Measurements from ENCODE around the gene PPP6R3.

Gene PPP6R3

GRCh38 chr11:68550485-68550817, 89.9 kb downstream of the PPP6R3 start:
- no peaks in the 10 kb centered on the region for H3K27me3 ChIP-seq (ENCODE audit: control insufficient read depth, insufficient read depth, low read length)
- H3K27ac ChIP-seq (ENCODE audit: low read length) = no peak overlapping the region
- 0 out of 2 replicates have a peak, but pooled peaks cover 2% of the 10 kb centered on the region for H3K4me1 ChIP-seq (ENCODE audit: control insufficient read depth, insufficient read depth, low read length)
- H3K4me3 ChIP-seq (ENCODE audit: low read length) = no peak overlapping the region
- H3K36me3 ChIP-seq (ENCODE audit: control insufficient read depth, insufficient read depth, low read length) = no peaks in the 10 kb centered on the region; the same call in 1 of the 2 replicates
- no peak for DNase-seq (ENCODE audit: low read depth, low spot score)
- no CpG with 5 or more reads among the region's 4 CpGs for WGBS (ENCODE audit: insufficient coverage, insufficient read length)
- H3K9me3 ChIP-seq (ENCODE audit: control insufficient read depth, insufficient read depth, low read length) = no peaks in the 10 kb centered on the region

GRCh38 chr11:68551223-68551622, 90.7 kb downstream of the PPP6R3 start:
- WGBS (ENCODE audit: insufficient coverage, insufficient read length) = no CpG with 5 or more reads among the region's 7 CpGs
- no peak overlapping the region for H3K27ac ChIP-seq (ENCODE audit: low read length)
- H3K4me3 ChIP-seq (ENCODE audit: low read length) = no peak overlapping the region
- H3K9me3 ChIP-seq (ENCODE audit: control insufficient read depth, insufficient read depth, low read length) = no peaks in the 10 kb centered on the region
- DNase-seq (ENCODE audit: low read depth, low spot score) = no peak
- no peaks in the 10 kb centered on the region; the same call in 1 of the 2 replicates for H3K36me3 ChIP-seq (ENCODE audit: control insufficient read depth, insufficient read depth, low read length)
- 0 out of 2 replicates have a peak, but pooled peaks cover 2% of the 10 kb centered on the region for H3K4me1 ChIP-seq (ENCODE audit: control insufficient read depth, insufficient read depth, low read length)
- no peaks in the 10 kb centered on the region for H3K27me3 ChIP-seq (ENCODE audit: control insufficient read depth, insufficient read depth, low read length)

- H3K4me1 ChIP-seq (ENCODE audit: control insufficient read depth, insufficient read depth, low read length) = 0 out of 2 replicates have a peak, but pooled peaks cover 2% of the 10 kb centered on the region
- no peaks in the 10 kb centered on the region; the same call in 1 of the 2 replicates for H3K36me3 ChIP-seq (ENCODE audit: control insufficient read depth, insufficient read depth, low read length)
- no CpG with 5 or more reads among the region's 3 CpGs for WGBS (ENCODE audit: insufficient coverage, insufficient read length)
- no peaks in the 10 kb centered on the region for H3K27me3 ChIP-seq (ENCODE audit: control insufficient read depth, insufficient read depth, low read length)
- H3K4me3 ChIP-seq (ENCODE audit: low read length) = no peak overlapping the region
- no peaks in the 10 kb centered on the region for H3K9me3 ChIP-seq (ENCODE audit: control insufficient read depth, insufficient read depth, low read length)
- DNase-seq (ENCODE audit: low read depth, low spot score) = no peak
- no peak overlapping the region for H3K27ac ChIP-seq (ENCODE audit: low read length)
Measured at GRCh38 chr11:68551777-68552176, 91.2 kb downstream of the PPP6R3 start.

GRCh38 chr11:68552542-68552941, 92.0 kb downstream of the PPP6R3 start:
- Histone ChIP-seq H3K4me3 (ENCODE audit: low read length) (no peak overlapping the region), H3K36me3 (ENCODE audit: control insufficient read depth, insufficient read depth, low read length) (no peaks in the 10 kb centered on the region; the same call in 1 of the 2 replicates), H3K27ac (ENCODE audit: low read length) (no peak overlapping the region), H3K4me1 (ENCODE audit: control insufficient read depth, insufficient read depth, low read length) (0 out of 2 replicates have a peak, but pooled peaks cover 2% of the 10 kb centered on the region), H3K27me3 (ENCODE audit: control insufficient read depth, insufficient read depth, low read length) (no peaks in the 10 kb centered on the region), H3K9me3 (ENCODE audit: control insufficient read depth, insufficient read depth, low read length) (no peaks in the 10 kb centered on the region)
- DNase-seq (ENCODE audit: low read depth, low spot score) = no peak
- WGBS (ENCODE audit: insufficient coverage, insufficient read length) = no CpG with 5 or more reads among the region's 2 CpGs

- no peak for DNase-seq (ENCODE audit: low read depth, low spot score)
- no peaks in the 10 kb centered on the region for H3K4me1 ChIP-seq (ENCODE audit: control insufficient read depth, insufficient read depth, low read length)
- H3K27me3 ChIP-seq (ENCODE audit: control insufficient read depth, insufficient read depth, low read length) = no peaks in the 10 kb centered on the region
- WGBS (ENCODE audit: insufficient coverage, insufficient read length) = no CpG with 5 or more reads among the region's 1 CpG
- no peak overlapping the region for H3K27ac ChIP-seq (ENCODE audit: low read length)
- H3K9me3 ChIP-seq (ENCODE audit: control insufficient read depth, insufficient read depth, low read length) = no peaks in the 10 kb centered on the region
- H3K4me3 ChIP-seq (ENCODE audit: low read length) = no peak overlapping the region
- H3K36me3 ChIP-seq (ENCODE audit: control insufficient read depth, insufficient read depth, low read length) = peaks cover 2% of the 10 kb centered on the region; the same call in 1 of the 2 replicates
Measured at GRCh38 chr11:68560216-68560615, 99.7 kb downstream of the PPP6R3 start.

GRCh38 chr11:68563454-68563853, 102.9 kb downstream of the PPP6R3 start:
- H3K9me3 ChIP-seq (ENCODE audit: control insufficient read depth, insufficient read depth, low read length) = no peaks in the 10 kb centered on the region
- H3K27ac ChIP-seq (ENCODE audit: low read length) = no peak overlapping the region
- H3K4me1 ChIP-seq (ENCODE audit: control insufficient read depth, insufficient read depth, low read length) = no peaks in the 10 kb centered on the region
- DNase-seq (ENCODE audit: low read depth, low spot score) = no peak
- H3K36me3 ChIP-seq (ENCODE audit: control insufficient read depth, insufficient read depth, low read length) = peaks cover 8% of the 10 kb centered on the region; the same call in 1 of the 2 replicates
- no peak overlapping the region for H3K4me3 ChIP-seq (ENCODE audit: low read length)
- no CpG with 5 or more reads among the region's 2 CpGs for WGBS (ENCODE audit: insufficient coverage, insufficient read length)
- H3K27me3 ChIP-seq (ENCODE audit: control insufficient read depth, insufficient read depth, low read length) = no peaks in the 10 kb centered on the region

GRCh38 chr11:68564261-68564660, 103.7 kb downstream of the PPP6R3 start:
- WGBS (ENCODE audit: insufficient coverage, insufficient read length) = no CpG with 5 or more reads among the region's 3 CpGs
- no peak for DNase-seq (ENCODE audit: low read depth, low spot score)
- Histone ChIP-seq H3K4me1 (ENCODE audit: control insufficient read depth, insufficient read depth, low read length) (no peaks in the 10 kb centered on the region), H3K27ac (ENCODE audit: low read length) (no peak overlapping the region), H3K4me3 (ENCODE audit: low read length) (no peak overlapping the region), H3K27me3 (ENCODE audit: control insufficient read depth, insufficient read depth, low read length) (no peaks in the 10 kb centered on the region), H3K9me3 (ENCODE audit: control insufficient read depth, insufficient read depth, low read length) (no peaks in the 10 kb centered on the region), H3K36me3 (ENCODE audit: control insufficient read depth, insufficient read depth, low read length) (peaks cover 8% of the 10 kb centered on the region; the same call in 1 of the 2 replicates)

GRCh38 chr11:68565768-68566167, 105.2 kb downstream of the PPP6R3 start:
- H3K4me1 ChIP-seq (ENCODE audit: control insufficient read depth, insufficient read depth, low read length) = no peaks in the 10 kb centered on the region
- WGBS (ENCODE audit: insufficient coverage, insufficient read length) = no CpG with 5 or more reads among the region's 5 CpGs
- peaks cover 8% of the 10 kb centered on the region; the same call in 1 of the 2 replicates for H3K36me3 ChIP-seq (ENCODE audit: control insufficient read depth, insufficient read depth, low read length)
- no peak overlapping the region for H3K4me3 ChIP-seq (ENCODE audit: low read length)
- no peak for DNase-seq (ENCODE audit: low read depth, low spot score)
- H3K27me3 ChIP-seq (ENCODE audit: control insufficient read depth, insufficient read depth, low read length) = no peaks in the 10 kb centered on the region
- no peak overlapping the region for H3K27ac ChIP-seq (ENCODE audit: low read length)
- no peaks in the 10 kb centered on the region for H3K9me3 ChIP-seq (ENCODE audit: control insufficient read depth, insufficient read depth, low read length)

GRCh38 chr11:68567553-68567952, 107.0 kb downstream of the PPP6R3 start:
- Histone ChIP-seq H3K27me3 (ENCODE audit: control insufficient read depth, insufficient read depth, low read length) (no peaks in the 10 kb centered on the region), H3K4me3 (ENCODE audit: low read length) (no peak overlapping the region), H3K9me3 (ENCODE audit: control insufficient read depth, insufficient read depth, low read length) (no peaks in the 10 kb centered on the region), H3K36me3 (ENCODE audit: control insufficient read depth, insufficient read depth, low read length) (peaks cover 12% of the 10 kb centered on the region; the same call in 1 of the 2 replicates), H3K27ac (ENCODE audit: low read length) (no peak overlapping the region), H3K4me1 (ENCODE audit: control insufficient read depth, insufficient read depth, low read length) (no peaks in the 10 kb centered on the region)
- WGBS (ENCODE audit: insufficient coverage, insufficient read length) = no CpG with 5 or more reads among the region's 3 CpGs
- no peak for DNase-seq (ENCODE audit: low read depth, low spot score)

- Histone ChIP-seq H3K4me3 (ENCODE audit: low read length) (no peak overlapping the region), H3K9me3 (ENCODE audit: control insufficient read depth, insufficient read depth, low read length) (no peaks in the 10 kb centered on the region), H3K27ac (ENCODE audit: low read length) (no peak overlapping the region), H3K27me3 (ENCODE audit: control insufficient read depth, insufficient read depth, low read length) (no peaks in the 10 kb centered on the region), H3K4me1 (ENCODE audit: control insufficient read depth, insufficient read depth, low read length) (no peaks in the 10 kb centered on the region), H3K36me3 (ENCODE audit: control insufficient read depth, insufficient read depth, low read length) (peaks cover 12% of the 10 kb centered on the region; the same call in 1 of the 2 replicates)
- DNase-seq (ENCODE audit: low read depth, low spot score) = no peak
- no CpG with 5 or more reads among the region's 1 CpG for WGBS (ENCODE audit: insufficient coverage, insufficient read length)
Measured at GRCh38 chr11:68569357-68569756, 108.8 kb downstream of the PPP6R3 start.

- Histone ChIP-seq H3K27me3 (ENCODE audit: control insufficient read depth, insufficient read depth, low read length) (no peaks in the 10 kb centered on the region), H3K4me3 (ENCODE audit: low read length) (no peak overlapping the region), H3K4me1 (ENCODE audit: control insufficient read depth, insufficient read depth, low read length) (no peaks in the 10 kb centered on the region), H3K9me3 (ENCODE audit: control insufficient read depth, insufficient read depth, low read length) (no peaks in the 10 kb centered on the region), H3K36me3 (ENCODE audit: control insufficient read depth, insufficient read depth, low read length) (peaks cover 14% of the 10 kb centered on the region; the same call in 1 of the 2 replicates), H3K27ac (ENCODE audit: low read length) (no peak overlapping the region)
- DNase-seq (ENCODE audit: low read depth, low spot score) = no peak
- WGBS (ENCODE audit: insufficient coverage, insufficient read length) = 100% methylated on average over 1 of the region's 1 CpG
Measured at GRCh38 chr11:68570691-68571090, 110.1 kb downstream of the PPP6R3 start.

Data from iPS DF 6.9 (cell line).